ENCODE data around the gene MAP6. TPM values are rescaled to one million over a fixed set of nuclear protein-coding genes. Genes with fewer than 3 reads are reported as not detected.
"Not testable (repeated sequence)": the region's sequence is repeated elsewhere in the genome, so short reads cannot be mapped to it uniquely, and the experiment has no call there.

The MAP6 gene
- total RNA-seq, 1 donor from 2014 or later = 1.8 TPM

DNA sequence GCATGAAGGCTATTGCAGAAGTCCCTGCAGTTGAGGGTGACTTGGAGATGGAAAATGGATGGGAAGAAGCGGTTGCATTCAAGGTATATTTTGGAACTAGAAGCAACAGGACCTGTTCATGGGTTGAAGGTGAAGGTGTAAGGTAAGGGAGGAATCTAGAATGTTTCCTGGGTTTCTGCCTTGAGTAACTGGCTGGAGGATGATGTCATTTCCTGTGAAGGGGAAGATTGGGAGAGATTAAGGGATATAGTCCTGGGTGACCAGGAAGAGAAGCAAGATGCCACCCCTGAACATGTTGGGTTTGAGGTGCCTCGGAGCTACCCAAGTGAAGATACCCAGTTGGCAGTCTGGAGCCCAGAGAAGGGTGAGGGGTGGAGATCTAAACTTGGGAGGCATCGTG lies 36.7 kb upstream of the MAP6 start:
- DNase-seq (ENCODE audit: low read depth) = no peak
- TF ChIP-seq, protein P1, sequence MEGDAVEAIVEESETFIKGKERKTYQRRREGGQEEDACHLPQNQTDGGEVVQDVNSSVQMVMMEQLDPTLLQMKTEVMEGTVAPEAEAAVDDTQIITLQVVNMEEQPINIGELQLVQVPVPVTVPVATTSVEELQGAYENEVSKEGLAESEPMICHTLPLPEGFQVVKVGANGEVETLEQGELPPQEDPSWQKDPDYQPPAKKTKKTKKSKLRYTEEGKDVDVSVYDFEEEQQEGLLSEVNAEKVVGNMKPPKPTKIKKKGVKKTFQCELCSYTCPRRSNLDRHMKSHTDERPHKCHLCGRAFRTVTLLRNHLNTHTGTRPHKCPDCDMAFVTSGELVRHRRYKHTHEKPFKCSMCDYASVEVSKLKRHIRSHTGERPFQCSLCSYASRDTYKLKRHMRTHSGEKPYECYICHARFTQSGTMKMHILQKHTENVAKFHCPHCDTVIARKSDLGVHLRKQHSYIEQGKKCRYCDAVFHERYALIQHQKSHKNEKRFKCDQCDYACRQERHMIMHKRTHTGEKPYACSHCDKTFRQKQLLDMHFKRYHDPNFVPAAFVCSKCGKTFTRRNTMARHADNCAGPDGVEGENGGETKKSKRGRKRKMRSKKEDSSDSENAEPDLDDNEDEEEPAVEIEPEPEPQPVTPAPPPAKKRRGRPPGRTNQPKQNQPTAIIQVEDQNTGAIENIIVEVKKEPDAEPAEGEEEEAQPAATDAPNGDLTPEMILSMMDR (conservative IDR thresholded peaks at IDR 0.05; ENCODE audit: low read depth, low read length) = no peak
- no peak overlapping the region for H3K4me3 ChIP-seq (ENCODE audit: low read depth, low read length)

DNA sequence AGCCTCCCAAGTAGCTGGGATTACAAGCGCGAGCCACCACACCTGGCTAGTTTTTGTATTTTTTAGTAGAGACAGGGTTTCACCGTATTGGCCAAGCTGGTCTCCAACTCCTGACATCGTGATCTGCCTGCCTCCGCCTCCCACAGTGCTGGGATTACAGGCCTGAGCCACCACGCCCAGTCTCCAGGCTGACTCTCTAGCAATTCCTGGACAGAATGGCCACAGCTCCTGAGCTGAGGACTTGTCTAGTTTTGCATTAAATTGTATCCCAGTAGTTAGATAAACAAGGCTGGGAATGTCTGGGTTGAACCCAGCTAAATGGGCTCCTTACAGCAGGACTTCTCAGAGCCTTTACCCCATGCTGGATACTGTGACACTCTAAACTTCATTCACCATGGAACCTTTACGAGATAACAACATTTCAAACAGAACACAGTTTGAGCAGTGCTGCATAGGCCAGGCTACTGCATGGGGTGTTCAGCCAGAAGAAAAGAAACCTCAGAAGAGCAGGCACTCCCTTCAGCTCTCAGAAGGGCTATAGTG lies 34.9 kb upstream of the MAP6 start:
- H3K4me3 ChIP-seq (ENCODE audit: low read depth, low read length) = no peak overlapping the region
- TF ChIP-seq, protein P1 (conservative IDR thresholded peaks at IDR 0.05; ENCODE audit: low read depth, low read length) = no peak
- no peak for DNase-seq (ENCODE audit: low read depth)

DNA sequence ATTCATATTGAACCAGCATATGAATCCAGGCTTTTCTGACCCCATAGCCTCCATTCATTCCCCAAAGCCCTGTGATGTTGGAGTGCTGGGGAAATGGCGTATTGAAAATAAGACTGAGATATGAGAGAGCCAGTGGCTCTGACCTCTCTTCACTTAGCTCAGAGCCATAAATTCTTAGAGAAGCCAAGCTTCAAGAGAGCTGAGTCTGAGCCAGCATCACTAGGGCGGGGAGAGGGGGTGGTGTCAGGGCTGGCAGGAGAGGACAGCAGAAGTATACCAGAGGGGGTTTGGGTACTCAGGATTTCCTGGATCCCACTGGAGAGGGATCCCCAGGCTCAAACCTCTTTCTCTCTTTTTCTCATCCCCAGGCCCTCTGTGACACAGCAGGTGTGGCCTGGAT lies 32.1 kb upstream of the MAP6 start:
- no peak overlapping the region for H3K4me3 ChIP-seq (ENCODE audit: low read depth, low read length)
- DNase-seq (ENCODE audit: low read depth) = no peak
- TF ChIP-seq, protein P1 (conservative IDR thresholded peaks at IDR 0.05; ENCODE audit: low read depth, low read length) = no peak

DNA sequence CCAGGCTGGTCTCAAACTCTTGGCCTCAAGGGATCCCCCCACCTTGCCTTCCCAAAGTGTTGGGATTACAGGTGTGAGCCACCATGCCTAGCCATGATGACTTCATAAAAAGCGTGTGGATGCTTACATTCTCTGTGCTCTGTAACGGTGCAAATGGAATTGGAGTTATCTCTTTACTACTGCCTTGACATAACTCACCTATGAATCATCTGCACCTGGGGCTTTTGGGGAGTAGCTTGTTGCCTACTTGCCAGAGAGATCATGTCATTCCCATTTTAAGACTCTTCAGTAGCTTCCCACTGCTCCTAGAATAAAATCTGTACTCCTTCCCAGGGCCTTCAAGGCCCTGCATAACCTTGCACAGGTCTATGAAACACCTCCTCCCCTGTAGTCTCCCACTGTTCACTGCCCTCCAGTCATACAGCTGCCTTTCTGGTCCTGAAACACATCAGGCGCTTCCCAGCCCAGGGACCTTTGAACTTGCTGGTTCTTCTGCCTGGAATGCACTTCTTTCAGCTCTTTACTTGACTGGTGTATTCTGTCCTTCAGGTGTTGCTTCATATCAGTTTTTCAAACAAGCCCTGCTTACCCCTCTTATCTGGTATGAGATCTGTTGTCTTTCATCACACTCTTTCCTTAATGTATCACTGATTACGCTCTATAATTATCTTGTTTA lies 29.2 kb upstream of the MAP6 start:
- H3K4me3 ChIP-seq (ENCODE audit: low read depth, low read length) = no peak overlapping the region
- TF ChIP-seq, protein P1 (conservative IDR thresholded peaks at IDR 0.05; ENCODE audit: low read depth, low read length) = no peak
- DNase-seq (ENCODE audit: low read depth) = no peak

DNA sequence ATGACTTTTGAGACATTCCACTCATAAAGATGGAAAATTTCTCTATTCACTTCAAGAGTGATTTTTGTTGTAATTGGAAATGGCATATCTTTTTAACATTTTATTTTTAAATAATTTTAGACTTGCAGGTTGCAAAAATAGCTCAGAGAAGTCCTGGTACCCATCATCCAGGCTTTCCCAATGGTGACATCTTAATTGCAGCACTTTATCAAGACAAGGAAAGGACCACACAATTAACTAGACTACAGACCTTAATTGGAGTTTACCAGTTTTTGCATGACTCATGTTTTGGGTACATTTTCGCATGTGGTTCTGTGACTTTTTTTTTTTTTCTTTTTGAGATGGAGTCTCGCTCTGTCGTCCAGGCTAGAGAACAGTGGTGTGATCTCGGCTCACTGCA lies 23.0 kb upstream of the MAP6 start:
- no peak for DNase-seq (ENCODE audit: low read depth)
- TF ChIP-seq, protein P1 (conservative IDR thresholded peaks at IDR 0.05; ENCODE audit: low read depth, low read length) = no peak
- H3K4me3 ChIP-seq (ENCODE audit: low read depth, low read length) = no peak overlapping the region

DNA sequence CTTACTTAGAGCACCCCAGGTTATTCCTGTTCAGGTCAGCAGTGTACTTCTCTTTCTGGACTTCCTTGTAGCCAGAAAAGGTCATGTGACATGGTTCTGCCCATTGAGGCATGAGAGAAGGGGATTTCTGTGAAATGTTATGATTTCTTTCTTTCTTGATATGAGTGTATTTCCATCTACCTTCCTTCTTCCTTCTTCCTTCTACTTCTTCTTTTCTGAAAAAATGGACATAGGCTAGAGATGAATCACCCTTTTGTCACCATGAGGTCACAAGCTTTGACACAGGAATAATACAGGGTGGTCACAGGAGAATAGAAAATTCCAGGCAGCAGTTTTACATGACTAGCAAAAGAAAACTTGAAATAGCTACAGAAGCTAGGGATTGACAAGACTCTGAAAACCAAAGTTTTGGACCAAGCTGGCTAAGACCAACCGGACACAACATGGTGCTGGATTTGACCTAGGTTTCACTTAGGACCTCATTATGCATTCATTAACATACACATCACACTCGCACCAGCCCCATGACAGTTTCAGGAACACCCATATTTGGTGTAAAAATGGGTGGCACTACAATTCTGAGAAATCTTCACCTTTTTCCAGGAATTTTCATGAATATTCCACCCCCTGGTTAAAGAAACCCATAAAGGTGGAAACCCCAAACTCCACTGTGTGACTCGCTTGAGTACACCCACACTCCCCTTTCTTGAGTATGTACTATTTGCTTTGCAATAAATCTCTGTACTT lies 21.2 kb upstream of the MAP6 start:
- TF ChIP-seq, protein P1 (conservative IDR thresholded peaks at IDR 0.05; ENCODE audit: low read depth, low read length) = no peak
- DNase-seq (ENCODE audit: low read depth) = no peak
- H3K4me3 ChIP-seq (ENCODE audit: low read depth, low read length) = no peak overlapping the region

DNA sequence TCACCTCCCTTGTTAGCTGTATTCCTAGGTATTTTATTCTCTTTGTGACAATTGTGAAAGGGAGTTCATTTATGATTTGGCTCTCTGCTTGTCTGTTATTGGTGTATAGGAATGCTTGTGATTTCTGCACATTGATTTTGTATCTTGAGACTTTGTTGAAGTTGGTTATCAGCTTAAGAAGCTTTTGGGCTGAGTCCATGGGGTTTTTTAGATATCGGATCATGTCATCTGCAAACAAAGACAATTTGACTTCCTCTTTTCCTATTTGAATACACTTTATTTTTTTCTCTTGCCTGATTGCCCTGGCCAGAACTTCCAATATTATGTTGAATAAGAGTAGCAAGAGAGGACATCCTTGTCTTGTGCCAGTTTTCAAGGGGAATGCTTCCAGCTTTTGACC lies 15.0 kb upstream of the MAP6 start:
- DNase-seq (ENCODE audit: low read depth); H3K4me3 ChIP-seq (ENCODE audit: low read depth, low read length): not testable (repeated sequence)
